ENCODE results near the gene CCDC187. TPM values are rescaled to one million over a fixed set of nuclear protein-coding genes. Genes with fewer than 3 reads are reported as not detected.

Gene CCDC187
- total and polyA plus RNA-seq, 2 of the 8 experiments (the other 6 are each of a cell fraction or from before 2014, with no cell fraction given), result 0.02 TPM; not detected in 1

GRCh38 chr9:136331030-136331429, 27.1 kb upstream of the CCDC187 start:
- WGBS, 2 experiments (ENCODE audit: extremely low coverage in 1 of 2, insufficient coverage in 1 of 2, insufficient read length in 1 of 2, insufficient replicate concordance in 2 of 2, low coverage in 1 of 2, low lambda C conversion rate in 2 of 2, missing lambda C conversion rate in 1 of 2), result 88% methylated on average over 11 of the region's 15 CpGs; no CpG with 5 or more reads in 1 of the 2 experiments
- POLR2A ChIA-PET (ENCODE audit: partially characterized antibody), result interaction anchor here (0.9 to 2.8 kb wide), 3 partner anchors 11 to 32 kb away, joined by 3 to 7 read pairs (median 4); partner anchors contain the start of gene DNLZ

More at GRCh38 chr9:136331030-136331429, 27.1 kb upstream of the CCDC187 start:
- no peak overlapping the region for H2AFZ ChIP-seq (ENCODE audit: low read length)
- H3K4me2 ChIP-seq (ENCODE audit: insufficient read depth in 1 of 2, low read depth in 2 of 2, low read length in 2 of 2), result no peak overlapping the region
- FAIRE-seq (no peak), DNase-seq (ENCODE audit: low read depth in 1 of 2, low spot score in 2 of 2) (no peak)
- H3K79me2 ChIP-seq (ENCODE audit: control insufficient read depth in 1 of 2, insufficient read depth in 2 of 2, low read length in 2 of 2), result no peaks in the 10 kb centered on the region
- no peak overlapping the region for H3K27ac ChIP-seq (ENCODE audit: low read depth, low read length)
- no peak overlapping the region for H3K14ac ChIP-seq (ENCODE audit: insufficient read length)
- no peak overlapping the region for H4K5ac ChIP-seq (ENCODE audit: insufficient read length, low read depth, low read length)
- H2AK5ac ChIP-seq (ENCODE audit: low read depth, low read length), result no peak overlapping the region
- no peaks in the 10 kb centered on the region for H3K9me3 ChIP-seq (ENCODE audit: insufficient read depth in 2 of 2, low read depth in 1 of 2, low read length in 1 of 2)
- H3K23me2 ChIP-seq (ENCODE audit: low read depth, low read length), result peaks cover 4% of the 10 kb centered on the region; the same call in 1 of the 2 replicates
- H3K79me1 ChIP-seq (ENCODE audit: low read depth, low read length), result 0 out of 2 replicates have a peak, but pooled peaks cover 2% of the 10 kb centered on the region
- H3K4ac ChIP-seq (replicated peaks; ENCODE audit: insufficient read length, low read depth, low read length), result no peak overlapping the region
- H2BK20ac ChIP-seq (ENCODE audit: low read length), result no peak overlapping the region
- no peak overlapping the region for H2BK15ac ChIP-seq (ENCODE audit: low read length)
- CTCF ChIA-PET (ENCODE audit: partially characterized antibody), result interaction anchor here (0.8 to 1.2 kb wide), 2 partner anchors 8 to 58 kb away, joined by 3 to 4 read pairs; no protein-coding TSS in a partner anchor
- no peak overlapping the region for H4K91ac ChIP-seq (replicated peaks; ENCODE audit: insufficient read length, low read length)
- no peak overlapping the region for H2BK120ac ChIP-seq (replicated peaks; ENCODE audit: low read depth, low read length)
- H4K20me1 ChIP-seq (replicated peaks in 1 of 2; ENCODE audit: control insufficient read depth in 1 of 2, insufficient read depth in 2 of 2, low read length in 2 of 2), result peaks cover 0 to 8% of the 10 kb centered on the region in 2 experiments
- no peak overlapping the region for H2BK5ac ChIP-seq (ENCODE audit: low read depth, low read length)
- no peak overlapping the region for H3K9ac ChIP-seq (replicated peaks in 1 of 4; ENCODE audit: extremely low read depth in 1 of 4, low read depth in 3 of 4, low read length in 3 of 4)
- H3K56ac ChIP-seq (replicated peaks; ENCODE audit: insufficient read length, low read depth, low read length), result no peak overlapping the region
- H3K18ac ChIP-seq (ENCODE audit: extremely low read depth, low read length), result no peak overlapping the region
- no peak overlapping the region for H3K23ac ChIP-seq (ENCODE audit: insufficient read length)
- H2BK12ac ChIP-seq (ENCODE audit: low read depth, low read length), result no peak overlapping the region
- H3K4me1 ChIP-seq (replicated peaks in 1 of 4; ENCODE audit: control insufficient read depth in 3 of 4, insufficient read depth in 4 of 4, low read length in 3 of 4), result peaks cover 0 to 27% (median 18%) of the 10 kb centered on the region in 4 experiments; a peak in 6 of 7 replicates
- no peaks in the 10 kb centered on the region for H3K27me3 ChIP-seq (replicated peaks in 1 of 4; ENCODE audit: control insufficient read depth in 3 of 4, extremely low read depth in 1 of 4, insufficient read depth in 3 of 4, low read length in 3 of 4)
- peak overlapping the region; percentile 69 for H4K8ac ChIP-seq (ENCODE audit: extremely low read depth, insufficient read depth, low read length)
- no peaks in the 10 kb centered on the region for H3K36me3 ChIP-seq (ENCODE audit: control insufficient read depth in 2 of 4, insufficient read depth in 4 of 4, low read length in 3 of 4)
- H3K4me3 ChIP-seq (ENCODE audit: extremely low read depth in 1 of 4, insufficient read depth in 2 of 4, low read depth in 3 of 4, low read length in 4 of 4), result no peak overlapping the region
- no peak for TF ChIP-seq ZNF274 (IDR thresholded peaks at IDR 0.05; ENCODE audit: borderline replicate concordance, extremely low read depth, low read length)
- no peak for TF ChIP-seq NRF1 (IDR thresholded peaks at IDR 0.05; ENCODE audit: low read depth, low read length)
- no peak for TF ChIP-seq KDM5A (IDR thresholded peaks at IDR 0.05; ENCODE audit: low read length)
- no peak for TF ChIP-seq SIRT6 (IDR thresholded peaks at IDR 0.05; ENCODE audit: low read length)
- TF ChIP-seq FOSL1 (IDR thresholded peaks at IDR 0.05; ENCODE audit: insufficient read depth, low read depth, low read length), result no peak
- no peak for TF ChIP-seq KDM4A (IDR thresholded peaks at IDR 0.05; ENCODE audit: low read depth, low read length, severe bottlenecking)
- TF ChIP-seq CHD2 (IDR thresholded peaks at IDR 0.05; ENCODE audit: low read length), result no peak
- no peak for TF ChIP-seq EGR1 (IDR thresholded peaks at IDR 0.05; ENCODE audit: borderline replicate concordance, low read depth, low read length)
